K562 (cell line): ENCODE data around the gene SPATA3. TPM values are rescaled to one million over a fixed set of nuclear protein-coding genes. Genes with fewer than 3 reads are reported as not detected.
A peak's percentile ranks its signal among the peaks of the same experiment; 100 is the strongest.

ENCODE experiments used
- BCL6 ChIP-seq: fragments of 250-450 bp; sonication (Bioruptor Pico); IDR thresholded peaks from 2 replicates; pipeline ENCODE4 v1.4.0; 2020
- BRD4 ChIP-seq: fragments of 200-600 bp; sonication (generic); IDR thresholded peaks from 2 replicates; pipeline ENCODE4 v1.6.1; 2017; ENCODE audit warnings: inconsistent platforms
- C11orf30 ChIP-seq: fragments of 450-650 bp; IDR thresholded peaks from 2 replicates; pipeline ENCODE4 v1.6.1; 2016; ENCODE audit warnings: low read depth, mild to moderate bottlenecking
- HOXB6 ChIP-seq: fragments of 250-450 bp; sonication (Bioruptor Pico); IDR thresholded peaks from 2 replicates; pipeline ENCODE4 v1.5.1; 2022; ENCODE audit warnings: mild to moderate bottlenecking, borderline replicate concordance
- HSF4 ChIP-seq: fragments of 250-450 bp; sonication (Bioruptor Pico); IDR thresholded peaks from 2 replicates; pipeline ENCODE4 v2.1.2; 2022; ENCODE audit warnings: mild to moderate bottlenecking, moderate library complexity, borderline replicate concordance
- IFI16 ChIP-seq: fragments of 250-450 bp; sonication (Bioruptor Pico); IDR thresholded peaks from 2 replicates; pipeline ENCODE4 v2.1.2; 2022; ENCODE audit warnings: mild to moderate bottlenecking, inconsistent platforms
- KAT2B ChIP-seq: IDR thresholded peaks from one replicate; pipeline ENCODE4 v1.6.1; 2012; ENCODE audit warnings: low read depth, mild to moderate bottlenecking, control low read depth, inconsistent platforms, low read length, moderate library complexity
- KDM1A ChIP-seq, 2 experiments: fragments of 450-650 bp; IDR thresholded peaks; 2 replicates each; pipeline ENCODE4 v1.6.1; 2016; ENCODE audit warnings: mild to moderate bottlenecking in 2 of 2
- PTTG1 ChIP-seq: fragments of 450-650 bp; IDR thresholded peaks from 2 replicates; pipeline ENCODE4 v1.6.1; 2016; ENCODE audit warnings: low read depth, mild to moderate bottlenecking, missing genetic modification characterization, missing compliant biosample characterization
- SMAD1 ChIP-seq: fragments of 150-350 bp; IDR thresholded peaks from 2 replicates; pipeline ENCODE4 v1.6.1; 2014; ENCODE audit warnings: low read length, low read depth; ENCODE audit not compliant: partially characterized antibody
- TAF9B ChIP-seq: fragments of 450-650 bp; IDR thresholded peaks from 2 replicates; pipeline ENCODE4 v1.6.1; 2018; ENCODE audit warnings: mild to moderate bottlenecking; ENCODE audit not compliant: partially characterized antibody
- XRCC3 ChIP-seq: fragments of 450-650 bp; IDR thresholded peaks from 2 replicates; pipeline ENCODE4 v1.6.1; 2017; ENCODE audit warnings: mild to moderate bottlenecking, moderate library complexity
- polyA plus RNA-seq, 8 experiments: library from polyadenylated mRNA; depleted of rRNA in 4 of 8; stranded (reverse) in 5 of 8; unstranded in 3 of 8; fragments of >200 nt; fragmentation: Nextera tagmentation in 2 of 8; fragmentation: Illumina TruSeq in 1 of 8; extraction: Ambion mirVana in 2 of 8; extraction: Trizol in 1 of 8; gene quantifications; 2 replicates each; pipeline versions ENCODE4 v1.2.1 to v1.2.3, GENCODE V29; 2011 to 2014; ENCODE audit warnings: inconsistent platforms in 1 of 8, missing spikeins in 1 of 8
- total RNA-seq, 7 experiments: library from RNA; depleted of rRNA in 6 of 7; stranded (reverse); fragments of >200 nt in 6 of 7; fragmentation: Illumina TruSeq in 2 of 7; extraction: Trizol in 2 of 7; gene quantifications; 2 replicates each; pipeline versions ENCODE4 v1.2.1 to v1.2.3, GENCODE V29; 2011 to 2021; ENCODE audit warnings: low replicate concordance in 1 of 7
- TF ChIP-seq, protein P1 (sequence below): fragments of 250-450 bp; sonication (Bioruptor Pico); IDR thresholded peaks from 2 replicates; pipeline ENCODE4 v1.4.0; 2020; ENCODE audit warnings: mild to moderate bottlenecking, moderate library complexity
- TF ChIP-seq, protein P2 (sequence below): sonication (generic); formaldehyde crosslinking; IDR thresholded peaks from 2 replicates; pipeline ENCODE4 v1.8.0; 2022; ENCODE audit warnings: missing genetic modification reagents, mild to moderate bottlenecking, moderate library complexity, borderline replicate concordance
- TF ChIP-seq, protein P3 (sequence below): IDR thresholded peaks from 2 replicates; pipeline ENCODE4 v1.6.1; 2011; ENCODE audit warnings: borderline replicate concordance, low read depth, mild to moderate bottlenecking, moderate library complexity, low read length; ENCODE audit not compliant: insufficient read depth, poor library complexity, severe bottlenecking
- TF ChIP-seq, protein P4 (sequence below): sonication (generic); formaldehyde crosslinking; IDR thresholded peaks from 2 replicates; pipeline ENCODE4 v1.8.1; 2022; ENCODE audit warnings: missing genetic modification reagents
- TF ChIP-seq, protein P5 (sequence below): fragments of 250-450 bp; sonication (Bioruptor Pico); IDR thresholded peaks from 2 replicates; pipeline ENCODE4 v1.4.0; 2020; ENCODE audit warnings: mild to moderate bottlenecking

Gene SPATA3
- total and polyA plus RNA-seq, 9 of the 15 experiments (the other 6 are each of a cell fraction or from before 2014, with no cell fraction given): not detected

- TF ChIP-seq, protein P1, sequence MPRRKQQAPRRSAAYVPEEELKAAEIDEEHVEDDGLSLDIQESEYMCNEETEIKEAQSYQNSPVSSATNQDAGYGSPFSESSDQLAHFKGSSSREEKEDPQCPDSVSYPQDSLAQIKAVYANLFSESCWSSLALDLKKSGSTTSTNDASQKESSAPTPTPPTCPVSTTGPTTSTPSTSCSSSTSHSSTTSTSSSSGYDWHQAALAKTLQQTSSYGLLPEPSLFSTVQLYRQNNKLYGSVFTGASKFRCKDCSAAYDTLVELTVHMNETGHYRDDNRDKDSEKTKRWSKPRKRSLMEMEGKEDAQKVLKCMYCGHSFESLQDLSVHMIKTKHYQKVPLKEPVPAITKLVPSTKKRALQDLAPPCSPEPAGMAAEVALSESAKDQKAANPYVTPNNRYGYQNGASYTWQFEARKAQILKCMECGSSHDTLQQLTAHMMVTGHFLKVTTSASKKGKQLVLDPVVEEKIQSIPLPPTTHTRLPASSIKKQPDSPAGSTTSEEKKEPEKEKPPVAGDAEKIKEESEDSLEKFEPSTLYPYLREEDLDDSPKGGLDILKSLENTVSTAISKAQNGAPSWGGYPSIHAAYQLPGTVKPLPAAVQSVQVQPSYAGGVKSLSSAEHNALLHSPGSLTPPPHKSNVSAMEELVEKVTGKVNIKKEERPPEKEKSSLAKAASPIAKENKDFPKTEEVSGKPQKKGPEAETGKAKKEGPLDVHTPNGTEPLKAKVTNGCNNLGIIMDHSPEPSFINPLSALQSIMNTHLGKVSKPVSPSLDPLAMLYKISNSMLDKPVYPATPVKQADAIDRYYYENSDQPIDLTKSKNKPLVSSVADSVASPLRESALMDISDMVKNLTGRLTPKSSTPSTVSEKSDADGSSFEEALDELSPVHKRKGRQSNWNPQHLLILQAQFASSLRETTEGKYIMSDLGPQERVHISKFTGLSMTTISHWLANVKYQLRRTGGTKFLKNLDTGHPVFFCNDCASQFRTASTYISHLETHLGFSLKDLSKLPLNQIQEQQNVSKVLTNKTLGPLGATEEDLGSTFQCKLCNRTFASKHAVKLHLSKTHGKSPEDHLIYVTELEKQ (CRISPR knock-in tag): no peak
- no peak for TF ChIP-seq PTTG1
- TF ChIP-seq, protein P2, sequence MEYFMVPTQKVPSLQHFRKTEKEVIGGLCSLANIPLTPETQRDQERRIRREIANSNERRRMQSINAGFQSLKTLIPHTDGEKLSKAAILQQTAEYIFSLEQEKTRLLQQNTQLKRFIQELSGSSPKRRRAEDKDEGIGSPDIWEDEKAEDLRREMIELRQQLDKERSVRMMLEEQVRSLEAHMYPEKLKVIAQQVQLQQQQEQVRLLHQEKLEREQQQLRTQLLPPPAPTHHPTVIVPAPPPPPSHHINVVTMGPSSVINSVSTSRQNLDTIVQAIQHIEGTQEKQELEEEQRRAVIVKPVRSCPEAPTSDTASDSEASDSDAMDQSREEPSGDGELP (CRISPR knock-in tag): peak; percentile 47
- peak; percentile 96 for TF ChIP-seq C11orf30
- TF ChIP-seq KDM1A (IDR thresholded peaks at IDR 0.05): no peak
- no peak for TF ChIP-seq IFI16 (CRISPR knock-in tag)
- no peak for TF ChIP-seq XRCC3
- peak; percentile 52 for TF ChIP-seq TAF9B
- no peak for TF ChIP-seq HOXB6 (CRISPR knock-in tag)
- TF ChIP-seq BRD4: no peak
- TF ChIP-seq KAT2B: no peak
- TF ChIP-seq BCL6: no peak
- TF ChIP-seq HSF4 (CRISPR knock-in tag): no peak
- TF ChIP-seq, protein P3, sequence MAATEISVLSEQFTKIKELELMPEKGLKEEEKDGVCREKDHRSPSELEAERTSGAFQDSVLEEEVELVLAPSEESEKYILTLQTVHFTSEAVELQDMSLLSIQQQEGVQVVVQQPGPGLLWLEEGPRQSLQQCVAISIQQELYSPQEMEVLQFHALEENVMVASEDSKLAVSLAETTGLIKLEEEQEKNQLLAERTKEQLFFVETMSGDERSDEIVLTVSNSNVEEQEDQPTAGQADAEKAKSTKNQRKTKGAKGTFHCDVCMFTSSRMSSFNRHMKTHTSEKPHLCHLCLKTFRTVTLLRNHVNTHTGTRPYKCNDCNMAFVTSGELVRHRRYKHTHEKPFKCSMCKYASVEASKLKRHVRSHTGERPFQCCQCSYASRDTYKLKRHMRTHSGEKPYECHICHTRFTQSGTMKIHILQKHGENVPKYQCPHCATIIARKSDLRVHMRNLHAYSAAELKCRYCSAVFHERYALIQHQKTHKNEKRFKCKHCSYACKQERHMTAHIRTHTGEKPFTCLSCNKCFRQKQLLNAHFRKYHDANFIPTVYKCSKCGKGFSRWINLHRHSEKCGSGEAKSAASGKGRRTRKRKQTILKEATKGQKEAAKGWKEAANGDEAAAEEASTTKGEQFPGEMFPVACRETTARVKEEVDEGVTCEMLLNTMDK: peak; percentile 82
- TF ChIP-seq, protein P4, sequence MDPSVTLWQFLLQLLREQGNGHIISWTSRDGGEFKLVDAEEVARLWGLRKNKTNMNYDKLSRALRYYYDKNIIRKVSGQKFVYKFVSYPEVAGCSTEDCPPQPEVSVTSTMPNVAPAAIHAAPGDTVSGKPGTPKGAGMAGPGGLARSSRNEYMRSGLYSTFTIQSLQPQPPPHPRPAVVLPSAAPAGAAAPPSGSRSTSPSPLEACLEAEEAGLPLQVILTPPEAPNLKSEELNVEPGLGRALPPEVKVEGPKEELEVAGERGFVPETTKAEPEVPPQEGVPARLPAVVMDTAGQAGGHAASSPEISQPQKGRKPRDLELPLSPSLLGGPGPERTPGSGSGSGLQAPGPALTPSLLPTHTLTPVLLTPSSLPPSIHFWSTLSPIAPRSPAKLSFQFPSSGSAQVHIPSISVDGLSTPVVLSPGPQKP (CRISPR knock-in tag): no peak
- TF ChIP-seq SMAD1: no peak
- TF ChIP-seq, protein P5, sequence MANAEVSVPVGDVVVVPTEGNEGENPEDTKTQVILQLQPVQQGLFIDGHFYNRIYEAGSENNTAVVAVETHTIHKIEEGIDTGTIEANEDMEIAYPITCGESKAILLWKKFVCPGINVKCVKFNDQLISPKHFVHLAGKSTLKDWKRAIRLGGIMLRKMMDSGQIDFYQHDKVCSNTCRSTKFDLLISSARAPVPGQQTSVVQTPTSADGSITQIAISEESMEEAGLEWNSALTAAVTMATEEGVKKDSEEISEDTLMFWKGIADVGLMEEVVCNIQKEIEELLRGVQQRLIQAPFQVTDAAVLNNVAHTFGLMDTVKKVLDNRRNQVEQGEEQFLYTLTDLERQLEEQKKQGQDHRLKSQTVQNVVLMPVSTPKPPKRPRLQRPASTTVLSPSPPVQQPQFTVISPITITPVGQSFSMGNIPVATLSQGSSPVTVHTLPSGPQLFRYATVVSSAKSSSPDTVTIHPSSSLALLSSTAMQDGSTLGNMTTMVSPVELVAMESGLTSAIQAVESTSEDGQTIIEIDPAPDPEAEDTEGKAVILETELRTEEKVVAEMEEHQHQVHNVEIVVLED (CRISPR knock-in tag): no peak
Measured at GRCh38 chr2:231056453-231057416, 60.8 kb downstream of the SPATA3 start, which contains the start of gene PSMD1 (continued).
